Right lobe of liver (tissue), 4 donors: ENCODE data around the gene FDPS.

ENCODE experiments used
- CTCF ChIP-seq, 4 donors: fragments of 200-600 bp in 3 of 4; fragments of 450-650 bp in 1 of 4; IDR thresholded peaks; one replicate each; pipeline versions ENCODE4 v1.5.1 to v1.8.0; 2016 to 2022; ENCODE audit warnings: antibody characterized with exemption in 4 of 4, mild to moderate bottlenecking in 2 of 4
- POLR2A ChIP-seq: fragments of 450-650 bp; IDR thresholded peaks from one replicate; pipeline ENCODE4 v1.6.1; 2017; ENCODE audit warnings: antibody characterized with exemption, mild to moderate bottlenecking
- donor health status: DM: no; HTN: no; CAD: no.
- donor health status: DM: no; HTN: no; CAD: no.
- donor health status: DM: no; HTN: yes; CAD: no.

- TF ChIP-seq CTCF (IDR thresholded peaks at IDR 0.05) (no peak), POLR2A (no peak)
These were observed 17.4 kb downstream of the FDPS start for GRCh38 chr1:155326020-155326526.
